Smooth muscle cell (in vitro differentiated cells): ENCODE data around the gene CCDC92. TPM values are rescaled to one million over a fixed set of nuclear protein-coding genes. Genes with fewer than 3 reads are reported as not detected.

Source experiments
- DNase-seq: peaks from one replicate; lab custom pipeline; 2025; ENCODE audit not compliant: unreplicated experiment; lab: John Stamatoyannopoulos, UW
- H2AFZ ChIP-seq: fragments of 200-600 bp; sonication (generic); 2 replicates; pipeline ENCODE4 v1.6.0; 2016; ENCODE audit warnings: antibody characterized with exemption, low read depth, mild to moderate bottlenecking
- H3F3A ChIP-seq: fragments of 200-600 bp; sonication (generic); 2 replicates; pipeline ENCODE4 v1.6.0; 2017; ENCODE audit warnings: antibody characterized with exemption, low read depth
- H3K27ac ChIP-seq: fragments of 200-600 bp; sonication (generic); 2 replicates; pipeline ENCODE4 v1.5.1; 2016; ENCODE audit warnings: low read depth, mild to moderate bottlenecking
- H3K27me3 ChIP-seq: fragments of 200-600 bp; sonication (generic); 2 replicates; pipeline ENCODE4 v1.6.1; 2016; ENCODE audit warnings: low read depth, mild to moderate bottlenecking
- H3K36me3 ChIP-seq: fragments of 200-600 bp; sonication (generic); 2 replicates; pipeline ENCODE4 v1.5.1; 2016; ENCODE audit warnings: low read depth
- H3K4me1 ChIP-seq: fragments of 200-600 bp; sonication (generic); 2 replicates; pipeline ENCODE4 v1.5.1; 2016; ENCODE audit warnings: low read depth
- H3K4me2 ChIP-seq: fragments of 200-600 bp; sonication (generic); 2 replicates; pipeline ENCODE4 v1.6.0; 2016; ENCODE audit warnings: mild to moderate bottlenecking
- H3K4me3 ChIP-seq: fragments of 200-600 bp; sonication (generic); 2 replicates; pipeline ENCODE4 v1.5.1; 2016; ENCODE audit warnings: mild to moderate bottlenecking
- H3K79me2 ChIP-seq: fragments of 200-600 bp; sonication (generic); 2 replicates; pipeline ENCODE4 v1.6.0; 2016; ENCODE audit warnings: low read depth, mild to moderate bottlenecking
- H3K9ac ChIP-seq: fragments of 200-600 bp; sonication (generic); 2 replicates; pipeline ENCODE4 v1.6.0; 2016; ENCODE audit warnings: low read depth
- H3K9me3 ChIP-seq: fragments of 200-600 bp; sonication (generic); replicated peaks from 2 replicates; pipeline ENCODE4 v1.5.1; 2016; ENCODE audit warnings: low read depth
- H4K20me1 ChIP-seq: fragments of 200-600 bp; sonication (generic); 2 replicates; pipeline ENCODE4 v1.6.0; 2016; ENCODE audit warnings: low read depth
- WGBS: methylation state at CpG from one replicate; pipeline ENCODE4 v1.1.7; 2016; ENCODE audit warnings: low lambda C conversion rate; 5-methylcytosine and 5-hydroxymethylcytosine counted together
- polyA plus RNA-seq: library from polyadenylated mRNA; unstranded; fragments of >200 nt; fragmentation: Nextera tagmentation; extraction: Ambion mirVana; gene quantifications from 2 replicates; pipeline ENCODE4 v1.2.1, GENCODE V29; 2016
- total RNA-seq: library from RNA; depleted of rRNA; stranded (reverse); fragments of >200 nt; gene quantifications from 2 replicates; pipeline ENCODE4 v1.2.3, GENCODE V29; 2014
- TF ChIP-seq, protein P1 (sequence below): fragments of 200-600 bp; sonication (generic); IDR thresholded peaks from 2 replicates; pipeline ENCODE4 v1.5.1; 2017; ENCODE audit warnings: borderline replicate concordance, mild to moderate bottlenecking, antibody characterized with exemption; ENCODE audit not compliant: insufficient read depth, poor library complexity, severe bottlenecking

CCDC92 gene, protein sequence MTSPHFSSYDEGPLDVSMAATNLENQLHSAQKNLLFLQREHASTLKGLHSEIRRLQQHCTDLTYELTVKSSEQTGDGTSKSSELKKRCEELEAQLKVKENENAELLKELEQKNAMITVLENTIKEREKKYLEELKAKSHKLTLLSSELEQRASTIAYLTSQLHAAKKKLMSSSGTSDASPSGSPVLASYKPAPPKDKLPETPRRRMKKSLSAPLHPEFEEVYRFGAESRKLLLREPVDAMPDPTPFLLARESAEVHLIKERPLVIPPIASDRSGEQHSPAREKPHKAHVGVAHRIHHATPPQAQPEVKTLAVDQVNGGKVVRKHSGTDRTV
- total RNA-seq = 14.8 and 17.4 TPM in 2 replicates
- 60.7 and 68.2 TPM in 2 replicates for polyA plus RNA-seq

DNA sequence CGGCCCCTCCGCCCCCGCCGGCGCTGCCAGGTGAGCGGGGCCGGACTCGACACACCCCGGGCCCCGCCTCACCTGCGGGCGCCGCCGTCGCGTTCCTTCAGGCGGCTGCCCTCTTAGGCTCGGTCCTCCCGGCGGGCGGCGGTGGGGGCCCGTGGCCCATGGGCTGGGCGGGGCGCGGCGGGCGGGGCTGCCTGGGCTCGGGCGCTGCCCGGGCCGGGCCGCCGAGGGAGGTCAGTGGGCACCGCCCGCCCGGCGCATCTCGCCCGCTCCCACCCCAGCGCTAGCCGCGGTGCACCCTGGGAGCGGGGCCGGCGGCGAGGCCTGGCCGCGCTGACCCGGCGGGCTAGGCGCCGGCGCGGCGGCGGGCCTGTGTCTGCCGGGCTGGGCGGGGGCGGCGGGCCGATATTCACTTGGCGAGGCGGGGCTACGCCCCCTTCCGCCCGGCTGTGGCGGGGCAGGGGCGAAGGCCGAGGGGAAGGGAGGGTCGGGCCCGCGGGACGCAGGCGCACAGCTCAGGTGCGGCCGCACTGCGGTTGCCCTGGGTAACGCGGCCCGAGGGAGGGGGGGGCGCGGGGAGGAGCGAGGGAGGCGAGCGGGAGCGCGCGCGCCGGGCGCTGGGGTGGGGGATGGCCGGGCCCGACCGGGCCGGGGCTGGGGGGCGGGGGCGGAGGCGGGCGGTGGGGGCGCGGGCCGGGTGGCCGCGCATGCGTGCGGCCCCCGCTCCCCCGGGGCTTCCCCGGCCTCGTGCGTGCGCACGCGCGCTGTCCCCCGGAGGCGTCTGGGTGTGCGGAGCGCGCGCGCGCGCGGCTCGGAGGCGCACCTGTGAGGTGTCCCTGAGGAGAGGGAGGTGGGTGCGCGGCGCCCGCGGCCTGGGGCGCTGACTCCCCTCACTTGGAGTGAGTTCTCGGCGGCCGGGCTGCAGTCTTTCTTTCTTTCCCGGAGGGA is at the start of gene CCDC92, which contains the start of gene ZNF664:
TSS of gene CCDC92 (minus strand) at position 375 of the 945 bp plus-strand sequence. CDS start 28,526 bp downstream, outside the sequence.
TSS of gene ZNF664 (plus strand) at position 759 of the 945 bp plus-strand sequence. CDS start 38,930 bp downstream, outside the sequence.
- peak; percentile 86 for DNase-seq
- Histone ChIP-seq H4K20me1 (peaks cover 48% of the 10 kb centered on the region), H3K4me2 (peak within 1 kb of the TSS; percentile 98), H2AFZ (peak within 1 kb of the TSS; percentile 97), H3K27ac (peak within 1 kb of the TSS; percentile 51), H3K9ac (peak within 1 kb of the TSS; percentile 81), H3K4me3 (peak within 1 kb of the TSS; percentile 92), H3K36me3 (no peaks in the 10 kb centered on the region), H3F3A (no peaks in the 10 kb centered on the region), H3K79me2 (peaks cover 73% of the 10 kb centered on the region), H3K9me3 (no peaks in the 10 kb centered on the region), H3K27me3 (no peaks in the 10 kb centered on the region), H3K4me1 (peaks cover 20% of the 10 kb centered on the region)
- WGBS = 4% methylated on average over 11 of the region's 138 CpGs
- TF ChIP-seq, protein P1, sequence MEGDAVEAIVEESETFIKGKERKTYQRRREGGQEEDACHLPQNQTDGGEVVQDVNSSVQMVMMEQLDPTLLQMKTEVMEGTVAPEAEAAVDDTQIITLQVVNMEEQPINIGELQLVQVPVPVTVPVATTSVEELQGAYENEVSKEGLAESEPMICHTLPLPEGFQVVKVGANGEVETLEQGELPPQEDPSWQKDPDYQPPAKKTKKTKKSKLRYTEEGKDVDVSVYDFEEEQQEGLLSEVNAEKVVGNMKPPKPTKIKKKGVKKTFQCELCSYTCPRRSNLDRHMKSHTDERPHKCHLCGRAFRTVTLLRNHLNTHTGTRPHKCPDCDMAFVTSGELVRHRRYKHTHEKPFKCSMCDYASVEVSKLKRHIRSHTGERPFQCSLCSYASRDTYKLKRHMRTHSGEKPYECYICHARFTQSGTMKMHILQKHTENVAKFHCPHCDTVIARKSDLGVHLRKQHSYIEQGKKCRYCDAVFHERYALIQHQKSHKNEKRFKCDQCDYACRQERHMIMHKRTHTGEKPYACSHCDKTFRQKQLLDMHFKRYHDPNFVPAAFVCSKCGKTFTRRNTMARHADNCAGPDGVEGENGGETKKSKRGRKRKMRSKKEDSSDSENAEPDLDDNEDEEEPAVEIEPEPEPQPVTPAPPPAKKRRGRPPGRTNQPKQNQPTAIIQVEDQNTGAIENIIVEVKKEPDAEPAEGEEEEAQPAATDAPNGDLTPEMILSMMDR = no peak

DNA sequence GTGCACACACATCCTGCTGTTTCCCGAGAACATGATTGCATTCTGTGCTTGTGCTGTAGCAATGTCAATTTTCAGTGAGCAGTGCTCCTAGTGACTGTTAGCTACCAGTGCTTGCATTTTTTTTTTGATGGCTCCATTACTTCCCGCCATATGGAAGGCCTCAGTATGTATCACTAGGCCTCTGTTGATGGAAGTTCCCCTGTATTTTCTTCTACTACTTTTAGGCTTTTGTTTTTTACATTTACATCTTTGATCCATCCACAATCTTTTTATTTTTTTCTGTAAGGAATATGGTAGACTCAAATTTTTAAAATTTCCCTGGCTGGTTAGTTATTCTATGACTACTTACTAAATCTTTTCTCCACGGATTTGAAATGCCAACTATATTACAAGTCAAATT is 49.5 kb upstream of the CCDC92 start:
- H3K79me2 ChIP-seq = no peaks in the 10 kb centered on the region
- TF ChIP-seq, protein P1 = no peak
- peaks cover 3% of the 10 kb centered on the region for H3F3A ChIP-seq

DNA sequence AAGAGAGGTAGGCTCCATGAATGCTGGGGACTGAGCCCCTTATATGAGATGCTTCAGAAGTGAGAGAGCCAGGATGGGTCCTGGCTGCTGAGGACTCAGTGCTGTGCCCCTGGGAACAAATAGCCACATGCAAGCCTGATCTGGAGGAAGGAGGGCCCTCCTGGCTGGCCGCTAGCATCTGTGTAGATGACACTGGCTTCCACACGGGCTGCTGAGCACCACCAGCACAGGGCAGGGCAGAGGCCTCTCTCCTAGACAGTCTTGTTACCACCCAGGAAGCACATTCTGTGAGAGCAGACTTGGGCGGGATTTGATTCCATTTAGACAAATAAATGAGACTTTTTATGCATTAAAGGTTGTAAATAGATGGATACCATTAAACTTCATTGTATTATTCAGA is 48.4 kb upstream of the CCDC92 start:
- H3K27ac ChIP-seq = peak overlapping the region; percentile 51

More for the DNA sequence above, 49.5 kb upstream of the CCDC92 start:
- Histone ChIP-seq H3K4me3 (no peak overlapping the region), H3K9me3 (no peaks in the 10 kb centered on the region), H3K27ac (no peak overlapping the region), H3K4me2 (no peak overlapping the region), H3K36me3 (no peaks in the 10 kb centered on the region), H4K20me1 (no peaks in the 10 kb centered on the region), H2AFZ (no peak overlapping the region), H3K27me3 (no peaks in the 10 kb centered on the region), H3K4me1 (peaks cover 3% of the 10 kb centered on the region), H3K9ac (no peak overlapping the region)
- WGBS = 96% methylated on average over 3 of the region's 3 CpGs
- no peak for DNase-seq

More for the DNA sequence above, 48.4 kb upstream of the CCDC92 start:
- H3F3A ChIP-seq = no peaks in the 10 kb centered on the region
- no peak overlapping the region for H2AFZ ChIP-seq
- H3K4me1 ChIP-seq = no peaks in the 10 kb centered on the region
- no peak for DNase-seq
- H3K79me2 ChIP-seq = no peaks in the 10 kb centered on the region
- no peak overlapping the region for H3K4me3 ChIP-seq
- H3K9me3 ChIP-seq = no peaks in the 10 kb centered on the region
- no peaks in the 10 kb centered on the region for H3K27me3 ChIP-seq
- WGBS = 74% methylated on average over 3 of the region's 3 CpGs
- TF ChIP-seq, protein P1 = no peak
- H3K4me2 ChIP-seq = no peak overlapping the region
- H4K20me1 ChIP-seq = no peaks in the 10 kb centered on the region
- H3K36me3 ChIP-seq = no peaks in the 10 kb centered on the region
- no peak overlapping the region for H3K9ac ChIP-seq
